WTC11 (cell line): ENCODE data around the gene ZNF780A. TPM values are rescaled to one million over a fixed set of nuclear protein-coding genes. Genes with fewer than 3 reads are reported as not detected.
"Not testable (repeated sequence)": the region's sequence is repeated elsewhere in the genome, so short reads cannot be mapped to it uniquely, and the experiment has no call there.

Experiments
- ATAC-seq: fragments of 200-7000 bp; cut with Tn5 transposase; 2 replicates; pipeline ENCODE4 v1.10.0; 2021; ENCODE audit warnings: mild to moderate bottlenecking, moderate library complexity
- CTCF ChIA-PET: fragments of 300-600 bp; sonication (Branson Sonifier 250); formaldehyde crosslinking; loops from one replicate; lab custom pipeline; 2021; ENCODE audit warnings: antibody characterized with exemption; lab: Charles Lee
- POLR2A ChIA-PET: fragments of 350-600 bp; sonication (Branson Sonifier 250); formaldehyde crosslinking; loops from one replicate; lab custom pipeline; 2021; ENCODE audit warnings: antibody characterized with exemption; lab: Charles Lee
- DNase-seq: peaks from one replicate; pipeline ENCODE4 v3.0.0; 2021; ENCODE audit warnings: low spot score
- H3K27ac Mint-ChIP-seq: 2 replicates; pipeline ENCODE4 v1.8.0; 2021; ENCODE audit warnings: mixed read lengths
- H3K27me3 Mint-ChIP-seq: 2 replicates; pipeline ENCODE4 v1.8.0; 2021; ENCODE audit warnings: low read depth, mild to moderate bottlenecking, moderate library complexity, mixed read lengths
- H3K36me3 Mint-ChIP-seq: 2 replicates; pipeline ENCODE4 v1.8.0; 2021; ENCODE audit warnings: mixed read lengths
- H3K4me1 Mint-ChIP-seq: 2 replicates; pipeline ENCODE4 v1.8.0; 2022; ENCODE audit warnings: mixed read lengths
- H3K4me3 Mint-ChIP-seq: 2 replicates; pipeline ENCODE4 v1.8.0; 2021; ENCODE audit warnings: mild to moderate bottlenecking, moderate library complexity, mixed read lengths
- H3K9me3 Mint-ChIP-seq: 2 replicates; pipeline ENCODE4 v1.8.0; 2021; ENCODE audit warnings: mixed read lengths
- AFF4 ChIP-seq: sonication (generic); formaldehyde crosslinking; IDR thresholded peaks from 2 replicates; pipeline ENCODE4 v1.8.1; 2023; ENCODE audit warnings: mild to moderate bottlenecking, missing genetic modification reagents, borderline replicate concordance
- AR ChIP-seq: fragments of 250-450 bp; sonication (Bioruptor Pico); IDR thresholded peaks from 2 replicates; pipeline ENCODE4 v1.9.0; 2021; ENCODE audit warnings: mild to moderate bottlenecking
- ELF4 ChIP-seq: sonication (generic); formaldehyde crosslinking; IDR thresholded peaks from 2 replicates; pipeline ENCODE4 v1.8.1; 2022; ENCODE audit warnings: low read depth, mild to moderate bottlenecking, moderate library complexity, missing genetic modification reagents
- ESRRA ChIP-seq: sonication (generic); formaldehyde crosslinking; IDR thresholded peaks from 2 replicates; pipeline ENCODE4 v1.8.1; 2022; ENCODE audit warnings: mild to moderate bottlenecking, missing genetic modification reagents, borderline replicate concordance
- FOXK1 ChIP-seq: sonication (generic); formaldehyde crosslinking; IDR thresholded peaks from 2 replicates; pipeline ENCODE4 v1.8.0; 2022; ENCODE audit warnings: mild to moderate bottlenecking, moderate library complexity, missing genetic modification reagents
- FOXP1 ChIP-seq: sonication (generic); formaldehyde crosslinking; IDR thresholded peaks from 2 replicates; pipeline ENCODE4 v1.8.0; 2022; ENCODE audit warnings: missing genetic modification reagents, mild to moderate bottlenecking, moderate library complexity, borderline replicate concordance
- GABPB1 ChIP-seq: sonication (generic); formaldehyde crosslinking; IDR thresholded peaks from 2 replicates; pipeline ENCODE4 v1.8.1; 2023; ENCODE audit warnings: mild to moderate bottlenecking, missing genetic modification reagents
- GRHL2 ChIP-seq: fragments of 250-450 bp; sonication (Bioruptor Pico); IDR thresholded peaks from 2 replicates; pipeline ENCODE4 v1.8.0; 2022; ENCODE audit warnings: mild to moderate bottlenecking, moderate library complexity; ENCODE audit not compliant: insufficient replicate concordance, severe bottlenecking
- JUN ChIP-seq: sonication (generic); formaldehyde crosslinking; IDR thresholded peaks from 2 replicates; pipeline ENCODE4 v1.8.0; 2023; ENCODE audit warnings: mild to moderate bottlenecking, missing genetic modification reagents
- MAX ChIP-seq: sonication (generic); formaldehyde crosslinking; IDR thresholded peaks from 2 replicates; pipeline ENCODE4 v1.8.0; 2022; ENCODE audit warnings: mild to moderate bottlenecking, missing genetic modification reagents
- NR2C2 ChIP-seq: sonication (generic); formaldehyde crosslinking; IDR thresholded peaks from 2 replicates; pipeline ENCODE4 v1.8.0; 2022; ENCODE audit warnings: mild to moderate bottlenecking, missing genetic modification reagents
- NR3C1 ChIP-seq: sonication (generic); formaldehyde crosslinking; conservative IDR thresholded peaks from 2 replicates; pipeline ENCODE4 v1.8.1; 2023; ENCODE audit warnings: low read depth, mild to moderate bottlenecking, missing genetic modification reagents
- ZNF138 ChIP-seq: sonication (generic); formaldehyde crosslinking; conservative IDR thresholded peaks from 2 replicates; pipeline ENCODE4 v1.8.1; 2022; ENCODE audit warnings: mild to moderate bottlenecking, moderate library complexity, missing genetic modification reagents
- total RNA-seq: library from RNA; stranded (reverse); gene quantifications from 3 replicates; pipeline ENCODE4 v1.2.3, GENCODE V29; 2021
- TF ChIP-seq, protein P1 (sequence below): fragments of 250-450 bp; sonication (Bioruptor Pico); IDR thresholded peaks from 2 replicates; pipeline ENCODE4 v2.1.2; 2022; ENCODE audit warnings: mild to moderate bottlenecking, moderate library complexity
- TF ChIP-seq, protein P2 (sequence below): sonication (generic); formaldehyde crosslinking; IDR thresholded peaks from 2 replicates; pipeline ENCODE4 v1.8.0; 2023; ENCODE audit warnings: missing genetic modification reagents
- TF ChIP-seq, protein P3 (sequence below): sonication (generic); formaldehyde crosslinking; IDR thresholded peaks from 2 replicates; pipeline ENCODE4 v1.8.1; 2022; ENCODE audit warnings: mild to moderate bottlenecking, missing genetic modification reagents, moderate library complexity, borderline replicate concordance

The ZNF780A gene
- total RNA-seq, 1 experiment from 2014 or later = 14.5 TPM

GRCh38 chr19:40116075-40116474 lies 25.3 kb upstream of the ZNF780A start (continued):
- TF ChIP-seq, protein P1, sequence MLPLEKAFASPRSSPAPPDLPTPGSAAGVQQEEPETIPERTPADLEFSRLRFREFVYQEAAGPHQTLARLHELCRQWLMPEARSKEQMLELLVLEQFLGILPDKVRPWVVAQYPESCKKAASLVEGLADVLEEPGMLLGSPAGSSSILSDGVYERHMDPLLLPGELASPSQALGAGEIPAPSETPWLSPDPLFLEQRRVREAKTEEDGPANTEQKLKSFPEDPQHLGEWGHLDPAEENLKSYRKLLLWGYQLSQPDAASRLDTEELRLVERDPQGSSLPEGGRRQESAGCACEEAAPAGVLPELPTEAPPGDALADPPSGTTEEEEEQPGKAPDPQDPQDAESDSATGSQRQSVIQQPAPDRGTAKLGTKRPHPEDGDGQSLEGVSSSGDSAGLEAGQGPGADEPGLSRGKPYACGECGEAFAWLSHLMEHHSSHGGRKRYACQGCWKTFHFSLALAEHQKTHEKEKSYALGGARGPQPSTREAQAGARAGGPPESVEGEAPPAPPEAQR (CRISPR knock-in tag) = no peak

GRCh38 chr19:40114119-40114518 lies 23.4 kb upstream of the ZNF780A start:
- CTCF ChIA-PET, H3K4me1 Mint-ChIP-seq, ATAC-seq, DNase-seq, H3K27ac Mint-ChIP-seq, POLR2A ChIA-PET, H3K4me3 Mint-ChIP-seq: not testable (repeated sequence)
- H3K9me3 Mint-ChIP-seq = peaks cover 53% of the 10 kb centered on the region
- peaks cover 10% of the 10 kb centered on the region for H3K27me3 Mint-ChIP-seq
- H3K36me3 Mint-ChIP-seq = peaks cover 19% of the 10 kb centered on the region

DNA sequence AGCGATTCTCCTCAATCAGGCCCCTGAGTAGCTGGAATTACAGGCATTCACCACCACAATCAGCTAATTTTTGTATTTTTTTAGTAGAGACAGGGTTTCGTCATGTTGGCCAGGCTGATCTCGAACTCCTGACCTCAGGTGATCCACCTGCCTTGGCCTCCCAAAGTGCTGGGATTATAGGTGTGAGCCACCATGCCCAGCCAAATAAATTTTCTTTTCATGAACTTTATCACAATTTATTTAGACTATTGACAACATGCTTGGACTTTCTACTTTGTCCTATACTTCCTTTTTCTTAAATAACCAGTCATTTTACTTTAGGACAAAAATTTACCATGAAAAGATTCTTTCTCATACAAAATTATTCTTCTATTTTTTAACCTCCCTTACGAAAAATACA lies 21.5 kb upstream of the ZNF780A start:
- ATAC-seq, H3K27ac Mint-ChIP-seq, CTCF ChIA-PET, DNase-seq, H3K4me3 Mint-ChIP-seq, POLR2A ChIA-PET, H3K4me1 Mint-ChIP-seq: not testable (repeated sequence)
- Mint-ChIP-seq H3K27me3 (peaks cover 10% of the 10 kb centered on the region), H3K36me3 (peaks cover 19% of the 10 kb centered on the region), H3K9me3 (peaks cover 53% of the 10 kb centered on the region)

GRCh38 chr19:40110570-40110969 lies 19.8 kb upstream of the ZNF780A start:
- Mint-ChIP-seq H3K4me3 (no peak overlapping the region), H3K27ac (no peak overlapping the region), H3K36me3 (peaks cover 17% of the 10 kb centered on the region), H3K9me3 (peaks cover 51% of the 10 kb centered on the region), H3K4me1 (no peaks in the 10 kb centered on the region), H3K27me3 (peaks cover 8% of the 10 kb centered on the region)
- CTCF ChIA-PET = no interaction called here
- POLR2A ChIA-PET = no interaction called here
- TF ChIP-seq ESRRA (CRISPR knock-in tag) = no peak
- TF ChIP-seq, protein P2, sequence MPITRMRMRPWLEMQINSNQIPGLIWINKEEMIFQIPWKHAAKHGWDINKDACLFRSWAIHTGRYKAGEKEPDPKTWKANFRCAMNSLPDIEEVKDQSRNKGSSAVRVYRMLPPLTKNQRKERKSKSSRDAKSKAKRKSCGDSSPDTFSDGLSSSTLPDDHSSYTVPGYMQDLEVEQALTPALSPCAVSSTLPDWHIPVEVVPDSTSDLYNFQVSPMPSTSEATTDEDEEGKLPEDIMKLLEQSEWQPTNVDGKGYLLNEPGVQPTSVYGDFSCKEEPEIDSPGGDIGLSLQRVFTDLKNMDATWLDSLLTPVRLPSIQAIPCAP (CRISPR knock-in tag) = no peak
- TF ChIP-seq FOXK1 (CRISPR knock-in tag) = no peak
- TF ChIP-seq NR2C2 (CRISPR knock-in tag) = no peak
- TF ChIP-seq ELF4 (CRISPR knock-in tag) = no peak
- TF ChIP-seq GABPB1 = no peak
- TF ChIP-seq GRHL2 (CRISPR knock-in tag) = no peak
- TF ChIP-seq ZNF138 (CRISPR knock-in tag) = no peak
- no peak for TF ChIP-seq JUN
- no peak for TF ChIP-seq NR3C1 (CRISPR knock-in tag)
- TF ChIP-seq MAX (CRISPR knock-in tag) = no peak
- TF ChIP-seq, protein P3, sequence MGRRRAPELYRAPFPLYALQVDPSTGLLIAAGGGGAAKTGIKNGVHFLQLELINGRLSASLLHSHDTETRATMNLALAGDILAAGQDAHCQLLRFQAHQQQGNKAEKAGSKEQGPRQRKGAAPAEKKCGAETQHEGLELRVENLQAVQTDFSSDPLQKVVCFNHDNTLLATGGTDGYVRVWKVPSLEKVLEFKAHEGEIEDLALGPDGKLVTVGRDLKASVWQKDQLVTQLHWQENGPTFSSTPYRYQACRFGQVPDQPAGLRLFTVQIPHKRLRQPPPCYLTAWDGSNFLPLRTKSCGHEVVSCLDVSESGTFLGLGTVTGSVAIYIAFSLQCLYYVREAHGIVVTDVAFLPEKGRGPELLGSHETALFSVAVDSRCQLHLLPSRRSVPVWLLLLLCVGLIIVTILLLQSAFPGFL (CRISPR knock-in tag) = no peak
- DNase-seq (no peak), ATAC-seq (no peak)

GRCh38 chr19:40104754-40105153 lies 14.0 kb upstream of the ZNF780A start:
- POLR2A ChIA-PET = no interaction called here
- ATAC-seq (no peak), DNase-seq (no peak)
- H3K9me3 Mint-ChIP-seq = peaks cover 10% of the 10 kb centered on the region
- H3K36me3 Mint-ChIP-seq = no peaks in the 10 kb centered on the region; the same call in 1 of the 2 replicates
- no peaks in the 10 kb centered on the region for H3K4me1 Mint-ChIP-seq
- H3K27ac Mint-ChIP-seq = no peak overlapping the region
- H3K4me3 Mint-ChIP-seq = no peak overlapping the region
- H3K27me3 Mint-ChIP-seq = peaks cover 8% of the 10 kb centered on the region; the same call in 1 of the 2 replicates
- CTCF ChIA-PET = no interaction called here
- TF ChIP-seq FOXP1 (CRISPR knock-in tag) = no peak
- TF ChIP-seq AR (CRISPR knock-in tag) = no peak
- no peak for TF ChIP-seq AFF4 (CRISPR knock-in tag)
